Measurements from ENCODE around the gene TMEM121. TPM values are rescaled to one million over a fixed set of nuclear protein-coding genes. Genes with fewer than 3 reads are reported as not detected.

The TMEM121 gene
- 12.3 and 13.9 TPM in 2 replicates for total RNA-seq
- long read RNA-seq, result 0 reads

GRCh38 chr14:105525861-105526775 is at the start of gene TMEM121:
Gene TMEM121 (plus strand): TSS chr14:105526583. CDS start chr14:105528835, 2,252 bp downstream.
- Mint-ChIP-seq H3K4me1 (no peaks in the 10 kb centered on the region), H3K4me3 (peak within 1 kb of the TSS; percentile 80), H3K27ac (ENCODE audit: unreplicated experiment) (no peak within 1 kb of the TSS), H3K27me3 (ENCODE audit: low read depth) (peaks cover 32% of the 10 kb centered on the region), H3K9me3 (no peaks in the 10 kb centered on the region), H3K36me3 (ENCODE audit: low read depth) (no peaks in the 10 kb centered on the region)
- DNase-seq (ENCODE audit: low read depth, low spot score), result peak; percentile 38
- TF ChIP-seq CTCF (conservative IDR thresholded peaks at IDR 0.05), result no peak

- peaks cover 34% of the 10 kb centered on the region for H3K27me3 Mint-ChIP-seq (ENCODE audit: low read depth)
- no peaks in the 10 kb centered on the region for H3K36me3 Mint-ChIP-seq (ENCODE audit: low read depth)
- no peak overlapping the region for H3K27ac Mint-ChIP-seq (ENCODE audit: unreplicated experiment)
- no peak for TF ChIP-seq CTCF (conservative IDR thresholded peaks at IDR 0.05)
- no peak for DNase-seq (ENCODE audit: low read depth, low spot score)
- no peaks in the 10 kb centered on the region for H3K9me3 Mint-ChIP-seq
- H3K4me1 Mint-ChIP-seq, result peaks cover 11% of the 10 kb centered on the region
- H3K4me3 Mint-ChIP-seq, result peak overlapping the region; percentile 77
Measured at GRCh38 chr14:105476831-105477659, 49.3 kb upstream of the TMEM121 start.

DNA sequence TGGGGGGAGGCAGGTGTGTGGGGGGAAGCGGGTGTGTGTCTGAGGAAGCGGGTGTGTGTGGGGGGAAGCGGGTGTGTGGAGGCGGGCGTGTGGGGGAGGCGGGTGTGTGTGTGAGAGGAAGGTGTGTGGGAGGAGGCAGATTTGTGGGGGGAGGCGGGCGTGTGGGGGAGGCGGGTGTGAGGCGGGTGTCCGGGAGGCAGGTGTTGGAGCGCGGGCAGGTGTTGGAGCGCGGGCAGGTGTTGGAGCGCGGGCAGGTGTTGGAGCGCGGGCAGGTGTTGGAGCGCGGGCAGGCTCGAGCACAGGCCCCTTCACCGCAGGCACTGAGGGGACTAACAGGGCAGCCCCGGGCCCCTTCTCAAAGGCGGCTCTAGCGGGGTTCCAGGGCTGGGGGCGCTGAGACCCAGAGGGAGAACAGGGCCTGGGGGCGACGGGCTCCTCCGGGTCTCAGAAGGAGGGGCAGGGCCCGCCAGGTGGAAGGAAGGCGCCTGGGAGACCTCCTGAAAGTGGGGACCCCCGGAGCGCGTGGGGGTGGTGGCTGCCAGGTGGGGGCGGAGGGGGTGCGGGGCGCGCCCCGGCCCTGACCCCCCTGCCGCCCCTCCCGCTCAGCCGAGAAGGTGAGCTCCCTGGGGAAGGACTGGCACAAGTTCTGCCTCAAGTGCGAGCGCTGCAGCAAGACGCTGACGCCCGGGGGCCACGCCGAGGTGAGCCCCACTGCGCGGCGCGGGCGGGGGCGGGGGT is 48.6 kb upstream of the TMEM121 start:
- Mint-ChIP-seq H3K27ac (ENCODE audit: unreplicated experiment) (no peak overlapping the region), H3K27me3 (ENCODE audit: low read depth) (peaks cover 38% of the 10 kb centered on the region), H3K4me1 (peaks cover 16% of the 10 kb centered on the region), H3K4me3 (no peak overlapping the region), H3K9me3 (no peaks in the 10 kb centered on the region), H3K36me3 (ENCODE audit: low read depth) (no peaks in the 10 kb centered on the region)
- DNase-seq (ENCODE audit: low read depth, low spot score), result no peak
- TF ChIP-seq CTCF (conservative IDR thresholded peaks at IDR 0.05), result no peak

DNA sequence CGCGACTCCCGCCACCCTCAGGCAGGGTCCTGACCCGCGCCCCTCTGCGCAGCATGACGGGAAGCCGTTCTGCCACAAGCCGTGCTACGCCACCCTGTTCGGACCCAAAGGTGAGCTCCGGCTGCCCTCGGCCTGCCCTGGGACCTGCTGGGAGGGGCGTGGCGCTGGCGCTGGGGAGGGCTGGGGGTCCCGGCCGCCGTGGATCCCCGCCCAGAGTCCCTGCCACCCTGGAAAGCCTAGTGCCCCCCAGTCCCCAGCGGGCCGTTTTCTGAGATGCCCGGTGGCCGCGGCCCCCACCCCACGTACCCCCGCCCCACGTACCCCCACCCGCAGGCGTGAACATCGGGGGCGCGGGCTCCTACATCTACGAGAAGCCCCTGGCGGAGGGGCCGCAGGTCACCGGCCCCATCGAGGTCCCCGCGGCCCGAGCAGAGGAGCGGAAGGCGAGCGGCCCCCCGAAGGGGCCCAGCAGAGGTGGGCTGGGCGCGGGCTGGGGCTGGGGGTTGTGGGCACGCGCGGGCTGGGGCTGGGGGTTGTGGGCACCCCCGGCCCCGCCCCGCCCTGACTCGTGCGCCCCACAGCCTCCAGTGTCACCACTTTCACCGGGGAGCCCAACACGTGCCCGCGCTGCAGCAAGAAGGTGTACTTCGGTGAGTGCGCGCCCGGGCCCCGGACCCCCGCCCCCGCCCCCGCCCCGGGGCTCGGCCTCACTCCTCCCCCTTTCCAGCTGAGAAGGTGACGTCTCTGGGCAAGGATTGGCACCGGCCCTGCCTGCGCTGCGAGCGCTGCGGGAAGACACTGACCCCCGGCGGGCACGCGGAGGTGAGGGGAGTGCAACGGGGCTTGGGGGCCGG is 47.8 kb upstream of the TMEM121 start:
- peaks cover 16% of the 10 kb centered on the region for H3K4me1 Mint-ChIP-seq
- H3K4me3 Mint-ChIP-seq, result no peak overlapping the region
- H3K9me3 Mint-ChIP-seq, result no peaks in the 10 kb centered on the region
- peaks cover 38% of the 10 kb centered on the region for H3K27me3 Mint-ChIP-seq (ENCODE audit: low read depth)
- TF ChIP-seq CTCF (conservative IDR thresholded peaks at IDR 0.05), result no peak
- no peaks in the 10 kb centered on the region for H3K36me3 Mint-ChIP-seq (ENCODE audit: low read depth)
- DNase-seq (ENCODE audit: low read depth, low spot score), result no peak
- H3K27ac Mint-ChIP-seq (ENCODE audit: unreplicated experiment), result no peak overlapping the region

All from neural crest cell (in vitro differentiated cells).